ENCODE results near the gene DMRT1.

GRCh38 chr9:947985-948384, 106.5 kb downstream of the DMRT1 start:
- TF ChIP-seq SIN3A (IDR thresholded peaks at IDR 0.05; ENCODE audit: borderline replicate concordance in 2 of 2, control insufficient read depth in 1 of 2, low read depth in 2 of 2, low read length in 2 of 2), result no peak
- TF ChIP-seq ZBTB43 (CRISPR knock-in tag; IDR thresholded peaks at IDR 0.05), result no peak
- no peak for TF ChIP-seq RAD51 (IDR thresholded peaks at IDR 0.05; ENCODE audit: borderline replicate concordance, low read depth)
- no peak for TF ChIP-seq CTCF (IDR thresholded peaks at IDR 0.05 in 2 of 3, conservative IDR thresholded peaks at IDR 0.05 in 1 of 3; ENCODE audit: insufficient read depth in 2 of 3, low read depth in 1 of 3, low read length in 3 of 3)
- TF ChIP-seq U2AF2 (optimal IDR thresholded peaks at IDR 0.05; ENCODE audit: low read depth, low read length), result no peak
- no peak for TF ChIP-seq GMEB1 (CRISPR knock-in tag; IDR thresholded peaks at IDR 0.05)
- no peak for TF ChIP-seq NFE2L1 (tag; IDR thresholded peaks at IDR 0.05; ENCODE audit: borderline replicate concordance, low read depth)
- no peak for TF ChIP-seq GABPA (tag; conservative IDR thresholded peaks at IDR 0.05; ENCODE audit: low read depth)

Data from K562 (cell line).